ENCODE results near the gene CD86. TPM values are rescaled to one million over a fixed set of nuclear protein-coding genes. Genes with fewer than 3 reads are reported as not detected.

Gene CD86
- total and polyA plus RNA-seq, 2 of the 8 experiments (the other 6 are each of a cell fraction or from before 2014, with no cell fraction given) = 0.12 to 0.30 TPM

DNA sequence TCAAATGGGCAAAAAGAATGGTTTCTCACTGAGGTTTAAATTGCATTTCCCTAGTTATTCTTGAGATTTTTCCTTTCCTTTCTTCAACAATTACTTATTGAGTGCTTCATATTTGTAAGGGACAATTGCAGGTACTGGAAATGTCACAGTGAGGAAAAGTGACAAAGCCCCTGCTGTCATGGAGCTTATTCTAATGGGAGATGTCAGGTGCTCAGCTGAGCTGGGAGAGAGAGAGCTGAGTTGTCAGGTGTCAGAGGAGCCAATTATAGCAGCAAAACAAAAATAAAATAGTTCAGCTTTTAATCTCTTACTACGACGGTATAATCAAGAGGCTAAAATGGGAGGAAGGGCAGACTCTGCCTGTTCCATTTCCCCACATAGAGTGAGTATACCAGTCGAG is 42.0 kb downstream of the CD86 start:
- DNase-seq (ENCODE audit: low read depth in 1 of 2, low spot score in 2 of 2) (no peak), FAIRE-seq (no peak)
- H3K27me3 ChIP-seq (replicated peaks in 1 of 4; ENCODE audit: control insufficient read depth in 3 of 4, extremely low read depth in 1 of 4, insufficient read depth in 3 of 4, low read length in 3 of 4) = no peaks in the 10 kb centered on the region
- ChIA-PET POLR2A (ENCODE audit: partially characterized antibody) (no interaction called here), CTCF (ENCODE audit: partially characterized antibody) (interaction anchor here (1.0 to 1.5 kb wide), 3 partner anchors 10 to 166 kb away, joined by 3 to 5 read pairs (median 4); no protein-coding TSS in a partner anchor)
- no peak overlapping the region for H3K4ac ChIP-seq (replicated peaks; ENCODE audit: insufficient read length, low read depth, low read length)
- no peak overlapping the region for H3K14ac ChIP-seq (ENCODE audit: insufficient read length)
- H2BK5ac ChIP-seq (ENCODE audit: low read depth, low read length) = no peak overlapping the region
- no peaks in the 10 kb centered on the region for H4K20me1 ChIP-seq (replicated peaks in 1 of 2; ENCODE audit: control insufficient read depth in 1 of 2, insufficient read depth in 2 of 2, low read length in 2 of 2)
- no peak overlapping the region for H2AK5ac ChIP-seq (ENCODE audit: low read depth, low read length)
- no peak overlapping the region for H3K56ac ChIP-seq (replicated peaks; ENCODE audit: insufficient read length, low read depth, low read length)
- H3K4me3 ChIP-seq (ENCODE audit: extremely low read depth in 1 of 4, insufficient read depth in 2 of 4, low read depth in 3 of 4, low read length in 4 of 4) = no peak overlapping the region
- TF ChIP-seq EGR1 (IDR thresholded peaks at IDR 0.05; ENCODE audit: borderline replicate concordance, low read depth, low read length) (no peak), KDM1A (IDR thresholded peaks at IDR 0.05; ENCODE audit: borderline replicate concordance, low read length) (no peak), NRF1 (IDR thresholded peaks at IDR 0.05; ENCODE audit: low read depth, low read length) (no peak), RXRA (IDR thresholded peaks at IDR 0.05; ENCODE audit: insufficient read depth, low read depth, low read length) (no peak), POLR2A (IDR thresholded peaks at IDR 0.05; ENCODE audit: control extremely low read depth in 1 of 2, low read depth in 2 of 2, low read length in 2 of 2) (no peak), SRF (IDR thresholded peaks at IDR 0.05; ENCODE audit: low read depth, low read length) (no peak)
- TF ChIP-seq, protein P1, sequence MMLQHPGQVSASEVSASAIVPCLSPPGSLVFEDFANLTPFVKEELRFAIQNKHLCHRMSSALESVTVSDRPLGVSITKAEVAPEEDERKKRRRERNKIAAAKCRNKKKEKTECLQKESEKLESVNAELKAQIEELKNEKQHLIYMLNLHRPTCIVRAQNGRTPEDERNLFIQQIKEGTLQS (IDR thresholded peaks at IDR 0.05; ENCODE audit: insufficient read depth, low read depth, low read length) = no peak
- TF ChIP-seq, protein P2, sequence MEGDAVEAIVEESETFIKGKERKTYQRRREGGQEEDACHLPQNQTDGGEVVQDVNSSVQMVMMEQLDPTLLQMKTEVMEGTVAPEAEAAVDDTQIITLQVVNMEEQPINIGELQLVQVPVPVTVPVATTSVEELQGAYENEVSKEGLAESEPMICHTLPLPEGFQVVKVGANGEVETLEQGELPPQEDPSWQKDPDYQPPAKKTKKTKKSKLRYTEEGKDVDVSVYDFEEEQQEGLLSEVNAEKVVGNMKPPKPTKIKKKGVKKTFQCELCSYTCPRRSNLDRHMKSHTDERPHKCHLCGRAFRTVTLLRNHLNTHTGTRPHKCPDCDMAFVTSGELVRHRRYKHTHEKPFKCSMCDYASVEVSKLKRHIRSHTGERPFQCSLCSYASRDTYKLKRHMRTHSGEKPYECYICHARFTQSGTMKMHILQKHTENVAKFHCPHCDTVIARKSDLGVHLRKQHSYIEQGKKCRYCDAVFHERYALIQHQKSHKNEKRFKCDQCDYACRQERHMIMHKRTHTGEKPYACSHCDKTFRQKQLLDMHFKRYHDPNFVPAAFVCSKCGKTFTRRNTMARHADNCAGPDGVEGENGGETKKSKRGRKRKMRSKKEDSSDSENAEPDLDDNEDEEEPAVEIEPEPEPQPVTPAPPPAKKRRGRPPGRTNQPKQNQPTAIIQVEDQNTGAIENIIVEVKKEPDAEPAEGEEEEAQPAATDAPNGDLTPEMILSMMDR (IDR thresholded peaks at IDR 0.05; ENCODE audit: control extremely low read depth in 1 of 3, insufficient read depth in 1 of 3, low read depth in 1 of 3, low read length in 3 of 3) = no peak
- H4K8ac ChIP-seq (ENCODE audit: extremely low read depth, insufficient read depth, low read length) = no peak overlapping the region
- 94% methylated on average over 3 of the region's 3 CpGs; no CpG with 5 or more reads in 1 of the 2 experiments for WGBS, 2 experiments (ENCODE audit: extremely low coverage in 1 of 2, insufficient coverage in 1 of 2, insufficient read length in 1 of 2, insufficient replicate concordance in 2 of 2, low coverage in 1 of 2, low lambda C conversion rate in 2 of 2, missing lambda C conversion rate in 1 of 2)
- no peaks in the 10 kb centered on the region for H3K79me2 ChIP-seq (ENCODE audit: control insufficient read depth in 1 of 2, insufficient read depth in 2 of 2, low read length in 2 of 2)
- no peak overlapping the region for H2BK15ac ChIP-seq (ENCODE audit: low read length)
- no peak overlapping the region for H3K18ac ChIP-seq (ENCODE audit: extremely low read depth, low read length)
- no peak overlapping the region for H4K5ac ChIP-seq (ENCODE audit: insufficient read length, low read depth, low read length)
- no peaks in the 10 kb centered on the region for H3K23me2 ChIP-seq (ENCODE audit: low read depth, low read length)
- H3K4me1 ChIP-seq (replicated peaks in 1 of 4; ENCODE audit: control insufficient read depth in 3 of 4, insufficient read depth in 4 of 4, low read length in 3 of 4) = 0 out of 7 replicates have a peak, but pooled peaks cover 0 to 2% (median 0%) of the 10 kb centered on the region in 4 experiments
- no peak overlapping the region for H3K4me2 ChIP-seq (ENCODE audit: insufficient read depth in 1 of 2, low read depth in 2 of 2, low read length in 2 of 2)
- no peak overlapping the region for H3K27ac ChIP-seq (ENCODE audit: low read depth, low read length)
- no peak overlapping the region for H4K91ac ChIP-seq (replicated peaks; ENCODE audit: insufficient read length, low read length)
- H2BK12ac ChIP-seq (ENCODE audit: low read depth, low read length) = no peak overlapping the region
- H2AFZ ChIP-seq (ENCODE audit: low read length) = no peak overlapping the region
- H2BK20ac ChIP-seq (ENCODE audit: low read length) = no peak overlapping the region
- no peaks in the 10 kb centered on the region for H3K9me3 ChIP-seq (ENCODE audit: insufficient read depth in 2 of 2, low read depth in 1 of 2, low read length in 1 of 2)
- no peak overlapping the region for H3K9ac ChIP-seq (replicated peaks in 1 of 4; ENCODE audit: extremely low read depth in 1 of 4, low read depth in 3 of 4, low read length in 3 of 4)
- H3K36me3 ChIP-seq (ENCODE audit: control insufficient read depth in 2 of 4, insufficient read depth in 4 of 4, low read length in 3 of 4) = no peaks in the 10 kb centered on the region
- H2BK120ac ChIP-seq (replicated peaks; ENCODE audit: low read depth, low read length) = no peak overlapping the region
- no peaks in the 10 kb centered on the region for H3K79me1 ChIP-seq (ENCODE audit: low read depth, low read length)
- H3K23ac ChIP-seq (ENCODE audit: insufficient read length) = no peak overlapping the region
